K562 (cell line): Measurements from ENCODE around the gene DCLK2. TPM values are rescaled to one million over a fixed set of nuclear protein-coding genes. Genes with fewer than 3 reads are reported as not detected.

Experiments
- ATAC-seq: fragments of 200-7000 bp; cut with Tn5 transposase; 3 replicates; pipeline ENCODE4 v1.9.1; 2020; ENCODE audit warnings: moderate library complexity
- BruUV-seq: library from RNA; stranded (reverse); fragments of 400-500 nt; replicated peaks from 2 replicates; lab custom pipeline; 2021; lab: Mats Ljungman, UMichigan
- CTCF ChIA-PET: fragments of 300-600 bp; formaldehyde crosslinking; extraction: SDS; loops from one replicate; lab custom pipeline; 2021; ENCODE audit warnings: low intra/inter-chr PET ratio; lab: Yijun Ruan, JAX
- POLR2A ChIA-PET: fragments of 300-600, 350-650 bp; sonication (Branson Sonifier 250); formaldehyde crosslinking; extraction: SDS; loops from one replicate; lab custom pipeline; 2021; ENCODE audit warnings: antibody characterized with exemption, inconsistent platforms; lab: Yijun Ruan, JAX
- DNase-seq, 4 experiments: peaks; one replicate each; pipeline versions ENCODE4 v3.0.0 to v3.0.0-alpha.2; 2011 to 2018; ENCODE audit warnings: low spot score in 3 of 4, mixed read lengths in 3 of 4; ENCODE audit errors: extremely low read depth in 1 of 4
- FAIRE-seq: peaks from 2 replicates; lab custom pipeline; 2011; peaks lifted over from hg19 to GRCh38; lab: Jason Lieb, UNC
- H2AFZ ChIP-seq: 2 replicates; pipeline ENCODE4 v1.6.0; 2011; ENCODE audit warnings: low read depth, low read length, control low read depth, inconsistent platforms
- H3K27ac ChIP-seq: fragments of 200-600 bp; 3 replicates; pipeline ENCODE4 v1.8.0; 2011; ENCODE audit warnings: low read depth, mild to moderate bottlenecking, control low read depth, inconsistent platforms, low read length, moderate library complexity, mixed read lengths; ENCODE audit errors: extremely low read depth
- H3K27me3 ChIP-seq, 2 experiments: fragments of 300-600 bp in 1 of 2; 2 replicates in 1 of 2; 3 replicates in 1 of 2; pipeline versions ENCODE4 v1.6.0 to v1.8.0; 2011; ENCODE audit warnings: inconsistent platforms in 2 of 2, low read length in 2 of 2, mild to moderate bottlenecking in 1 of 2, mixed read lengths in 1 of 2, moderate library complexity in 1 of 2; ENCODE audit not compliant: control insufficient read depth in 2 of 2, insufficient read depth in 2 of 2
- H3K36me3 ChIP-seq: fragments of 300-600 bp; 3 replicates; pipeline ENCODE4 v1.8.0; 2011; ENCODE audit warnings: mild to moderate bottlenecking, low read length, inconsistent platforms; ENCODE audit not compliant: control insufficient read depth, insufficient read depth
- H3K4me1 ChIP-seq, 2 experiments: fragments of 200-600 bp in 1 of 2; replicated peaks in 1 of 2; 2 replicates in 1 of 2; 3 replicates in 1 of 2; pipeline versions ENCODE4 v1.5.1 to v1.8.0; 2011; ENCODE audit warnings: inconsistent platforms in 2 of 2, low read length in 2 of 2, mild to moderate bottlenecking in 1 of 2, mixed read lengths in 1 of 2, moderate library complexity in 1 of 2; ENCODE audit not compliant: control insufficient read depth in 2 of 2, insufficient read depth in 2 of 2
- H3K4me2 ChIP-seq: 2 replicates; pipeline ENCODE4 v1.6.1; 2011; ENCODE audit warnings: low read length, control low read depth, inconsistent platforms, mixed read lengths; ENCODE audit not compliant: insufficient read depth
- H3K4me3 ChIP-seq: fragments of 200-600 bp; sonication (generic), shearing (Covaris generic); 2 replicates; pipeline ENCODE4 v1.5.1; 2016; ENCODE audit warnings: control low read depth, inconsistent platforms
- H3K79me2 ChIP-seq: fragments of 200-600 bp; 3 replicates; pipeline ENCODE4 v1.8.0; 2011; ENCODE audit warnings: low read length, inconsistent platforms; ENCODE audit not compliant: control insufficient read depth, insufficient read depth
- H3K9ac ChIP-seq, 2 experiments: 2 replicates each; pipeline versions ENCODE4 v1.6.0 to v1.6.1; 2011; ENCODE audit warnings: low read depth in 2 of 2, low read length in 2 of 2, control low read depth in 1 of 2, inconsistent platforms in 1 of 2, mild to moderate bottlenecking in 1 of 2, mixed read lengths in 1 of 2; ENCODE audit not compliant: insufficient read depth in 1 of 2
- H3K9me1 ChIP-seq: one replicate; pipeline ENCODE4 v1.6.0; 2011; ENCODE audit warnings: inconsistent platforms, mild to moderate bottlenecking, low read length, moderate library complexity; ENCODE audit not compliant: control insufficient read depth, insufficient read depth
- H3K9me3 ChIP-seq: replicated peaks from 2 replicates; pipeline ENCODE4 v1.5.1; 2011; ENCODE audit warnings: low read depth, low read length, inconsistent platforms; ENCODE audit not compliant: control insufficient read depth, insufficient read depth
- H4K20me1 ChIP-seq: replicated peaks from 2 replicates; pipeline ENCODE4 v1.6.1; 2011; ENCODE audit warnings: low read length, inconsistent platforms, mixed read lengths; ENCODE audit not compliant: control insufficient read depth, insufficient read depth
- BHLHE40 ChIP-seq: IDR thresholded peaks from 2 replicates; pipeline ENCODE4 v1.6.1; 2011; ENCODE audit warnings: low read length, improper control_type of control experiment
- BRD9 ChIP-seq: fragments of 450-650 bp; IDR thresholded peaks from 2 replicates; pipeline ENCODE4 v1.6.1; 2018; ENCODE audit warnings: low read depth; ENCODE audit not compliant: partially characterized antibody
- CEBPG ChIP-seq, 3 experiments: fragments of 200-800 bp in 1 of 3; sonication (Bioruptor generic) in 1 of 3; sonication (generic) in 1 of 3; formaldehyde crosslinking in 1 of 3; IDR thresholded peaks in 2 of 3; conservative IDR thresholded peaks in 1 of 3; 2 replicates each; pipeline versions ENCODE4 v1.6.1 to v1.8.0; 2016 to 2022; ENCODE audit warnings: missing compliant biosample characterization in 2 of 3, missing genetic modification characterization in 2 of 3, mild to moderate bottlenecking in 1 of 3, missing genetic modification reagents in 1 of 3
- FOSL1 ChIP-seq: fragments of 200-800 bp; sonication (Bioruptor generic); conservative IDR thresholded peaks from 2 replicates; pipeline ENCODE4 v1.6.1; 2016; ENCODE audit warnings: missing genetic modification characterization, missing compliant biosample characterization
- RAD21 ChIP-seq, 2 experiments: fragments of 250-450 bp in 1 of 2; fragments of 450-650 bp in 1 of 2; sonication (Bioruptor Pico) in 1 of 2; formaldehyde crosslinking in 1 of 2; IDR thresholded peaks in 1 of 2; conservative IDR thresholded peaks in 1 of 2; 2 replicates each; pipeline versions ENCODE4 v1.4.0 to v1.8.0; 2020 to 2022; ENCODE audit warnings: mild to moderate bottlenecking in 2 of 2, moderate library complexity in 1 of 2
- U2AF1 ChIP-seq: fragments of 200-400 bp; formaldehyde crosslinking; optimal IDR thresholded peaks from 2 replicates; pipeline ENCODE3; 2017; ENCODE audit warnings: mild to moderate bottlenecking, low read depth, low read length, moderate library complexity
- XRCC4 ChIP-seq: IDR thresholded peaks from one replicate; pipeline ENCODE4 v1.6.1; 2011; ENCODE audit not compliant: insufficient read depth, insufficient read length; ENCODE audit errors: extremely low read depth
- WGBS: fragments of 100-300 bp; shearing (Covaris generic); methylation state at CpG from one replicate; pipeline ENCODE4 v1.1.6; 2016; ENCODE audit warnings: low coverage, mixed read lengths; ENCODE audit not compliant: insufficient coverage; ENCODE audit errors: missing lambda C conversion rate; 5-methylcytosine and 5-hydroxymethylcytosine counted together
- in situ Hi-C: fragments of 300-500 bp; cut with MboI; formaldehyde crosslinking; loops from 4 replicates; pipeline ENCODE4 v1.15.0; 2018; ENCODE audit warnings: inconsistent platforms, mixed read lengths
- intact Hi-C: fragments of 100-400 bp; cut with micrococcal nuclease; formaldehyde crosslinking; loops from 2 replicates; pipeline ENCODE4 v1.14.2; 2022
- polyA plus RNA-seq, 8 experiments: library from polyadenylated mRNA; depleted of rRNA in 4 of 8; stranded (reverse) in 5 of 8; unstranded in 3 of 8; fragments of >200 nt; fragmentation: Nextera tagmentation in 2 of 8; fragmentation: Illumina TruSeq in 1 of 8; extraction: Ambion mirVana in 2 of 8; extraction: Trizol in 1 of 8; gene quantifications; 2 replicates each; pipeline versions ENCODE4 v1.2.1 to v1.2.3, GENCODE V29; 2011 to 2014; ENCODE audit warnings: inconsistent platforms in 1 of 8, missing spikeins in 1 of 8
- total RNA-seq, 7 experiments: library from RNA; depleted of rRNA in 6 of 7; stranded (reverse); fragments of >200 nt in 6 of 7; fragmentation: Illumina TruSeq in 2 of 7; extraction: Trizol in 2 of 7; gene quantifications; 2 replicates each; pipeline versions ENCODE4 v1.2.1 to v1.2.3, GENCODE V29; 2011 to 2021; ENCODE audit warnings: low replicate concordance in 1 of 7
- TF ChIP-seq, protein P1 (sequence below), 3 experiments: IDR thresholded peaks in 2 of 3; conservative IDR thresholded peaks in 1 of 3; 2 replicates each; pipeline ENCODE4 v1.5.1; 2011 to 2012; ENCODE audit warnings: low read length in 3 of 3, mild to moderate bottlenecking in 3 of 3, control low read depth in 2 of 3, improper control_type of control experiment in 1 of 3, inconsistent platforms in 1 of 3, low read depth in 1 of 3, mixed read lengths in 1 of 3, moderate library complexity in 1 of 3; ENCODE audit not compliant: insufficient read depth in 2 of 3

DCLK2 gene
- total and polyA plus RNA-seq, 9 of the 15 experiments (the other 6 are each of a cell fraction or from before 2014, with no cell fraction given), result not detected

- Histone ChIP-seq H3K4me2 (no peak overlapping the region), H2AFZ (no peak overlapping the region), H3K4me3 (no peak overlapping the region), H3K9me1 (no peaks in the 10 kb centered on the region), H3K27ac (no peak overlapping the region), H3K9ac (no peak overlapping the region), H3K9me3 (no peaks in the 10 kb centered on the region), H3K4me1 (peaks cover 0 to 7% of the 10 kb centered on the region in 2 experiments; a peak in 2 of 5 replicates), H4K20me1 (no peaks in the 10 kb centered on the region), H3K79me2 (no peaks in the 10 kb centered on the region), H3K36me3 (peaks cover 8% of the 10 kb centered on the region; the same call in 1 of the 3 replicates), H3K27me3 (no peaks in the 10 kb centered on the region)
- no TSS peak for BruUV-seq
- intact Hi-C loops (no loop called here), in situ Hi-C loops (no loop called here)
- POLR2A ChIA-PET, result no interaction called here
- CTCF ChIA-PET, result no interaction called here
- ATAC-seq (0 out of 3 replicates have a peak, but pooled peaks have one; percentile 33), DNase-seq (no peak), FAIRE-seq (no peak)
- TF ChIP-seq CEBPG (CRISPR knock-in tag; IDR thresholded peaks at IDR 0.05) (no peak), CEBPG (tag; conservative IDR thresholded peaks at IDR 0.05 in 1 of 2, IDR thresholded peaks at IDR 0.05 in 1 of 2) (no peak), BHLHE40 (no peak), U2AF1 (no peak), BRD9 (no peak), XRCC4 (no peak), FOSL1 (tag) (no peak), RAD21 (CRISPR knock-in tag; conservative IDR thresholded peaks at IDR 0.05 in 1 of 2, IDR thresholded peaks at IDR 0.05 in 1 of 2) (0 out of 4 replicates have a peak, but pooled peaks of 1 of the 2 experiments have one; percentile 7)
- TF ChIP-seq, protein P1, sequence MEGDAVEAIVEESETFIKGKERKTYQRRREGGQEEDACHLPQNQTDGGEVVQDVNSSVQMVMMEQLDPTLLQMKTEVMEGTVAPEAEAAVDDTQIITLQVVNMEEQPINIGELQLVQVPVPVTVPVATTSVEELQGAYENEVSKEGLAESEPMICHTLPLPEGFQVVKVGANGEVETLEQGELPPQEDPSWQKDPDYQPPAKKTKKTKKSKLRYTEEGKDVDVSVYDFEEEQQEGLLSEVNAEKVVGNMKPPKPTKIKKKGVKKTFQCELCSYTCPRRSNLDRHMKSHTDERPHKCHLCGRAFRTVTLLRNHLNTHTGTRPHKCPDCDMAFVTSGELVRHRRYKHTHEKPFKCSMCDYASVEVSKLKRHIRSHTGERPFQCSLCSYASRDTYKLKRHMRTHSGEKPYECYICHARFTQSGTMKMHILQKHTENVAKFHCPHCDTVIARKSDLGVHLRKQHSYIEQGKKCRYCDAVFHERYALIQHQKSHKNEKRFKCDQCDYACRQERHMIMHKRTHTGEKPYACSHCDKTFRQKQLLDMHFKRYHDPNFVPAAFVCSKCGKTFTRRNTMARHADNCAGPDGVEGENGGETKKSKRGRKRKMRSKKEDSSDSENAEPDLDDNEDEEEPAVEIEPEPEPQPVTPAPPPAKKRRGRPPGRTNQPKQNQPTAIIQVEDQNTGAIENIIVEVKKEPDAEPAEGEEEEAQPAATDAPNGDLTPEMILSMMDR (IDR thresholded peaks at IDR 0.05 in 2 of 3, conservative IDR thresholded peaks at IDR 0.05 in 1 of 3; ENCODE audit: insufficient read depth in 2 of 3, low read depth in 1 of 3, low read length in 3 of 3), result 0 out of 6 replicates have a peak, but pooled peaks of 1 of the 3 experiments have one; percentile 5
- WGBS, result 57% methylated on average over 8 of the region's 8 CpGs
Observed at GRCh38 chr4:150259861-150260567, 181.8 kb downstream of the DCLK2 start.
